SK-N-SH treated with all-trans-retinoic acid at 6 μM for 48 hours (cell line): Measurements from ENCODE around the gene OST4.

Experiments
- ATAC-seq: fragments of 200-7000 bp; cut with Tn5 transposase; 3 replicates; pipeline ENCODE4 v1.9.1; 2020; ENCODE audit warnings: mild to moderate bottlenecking, moderate library complexity
- ARNTL ChIP-seq: fragments of 450-650 bp; formaldehyde crosslinking; IDR thresholded peaks from 2 replicates; pipeline ENCODE4 v1.5.0; 2020; ENCODE audit warnings: low read depth, mild to moderate bottlenecking, moderate library complexity, borderline replicate concordance
- BACH2 ChIP-seq: fragments of 250-450 bp; sonication (Bioruptor Pico); IDR thresholded peaks from 2 replicates; pipeline ENCODE4 v1.9.0; 2021; ENCODE audit warnings: mild to moderate bottlenecking, borderline replicate concordance
- CSDC2 ChIP-seq: fragments of 250-450 bp; sonication (Bioruptor Pico); IDR thresholded peaks from 2 replicates; pipeline ENCODE4 v1.5.0; 2020; ENCODE audit warnings: mild to moderate bottlenecking, moderate library complexity
- ESRRG ChIP-seq: fragments of 250-450 bp; sonication (Bioruptor Pico); IDR thresholded peaks from 2 replicates; pipeline ENCODE4 v1.6.1; 2021; ENCODE audit warnings: mild to moderate bottlenecking
- GLIS3 ChIP-seq: fragments of 250-450 bp; sonication (Bioruptor Pico); IDR thresholded peaks from 2 replicates; pipeline ENCODE4 v1.5.0; 2020; ENCODE audit warnings: mild to moderate bottlenecking, moderate library complexity
- ISL1 ChIP-seq: fragments of 250-450 bp; sonication (Bioruptor Pico); IDR thresholded peaks from 2 replicates; pipeline ENCODE4 v2.1.2; 2022; ENCODE audit warnings: mild to moderate bottlenecking, moderate library complexity
- OSR1 ChIP-seq: fragments of 250-450 bp; sonication (Bioruptor Pico); IDR thresholded peaks from 2 replicates; pipeline ENCODE4 v1.8.0; 2022; ENCODE audit warnings: moderate library complexity, mild to moderate bottlenecking, inconsistent platforms
- PPARA ChIP-seq: fragments of 250-450 bp; sonication (Bioruptor Pico); IDR thresholded peaks from 2 replicates; pipeline ENCODE4 v1.5.0; 2020; ENCODE audit warnings: mild to moderate bottlenecking, borderline replicate concordance
- RARB ChIP-seq: fragments of 250-450 bp; sonication (Bioruptor Pico); IDR thresholded peaks from 2 replicates; pipeline ENCODE4 v1.8.0; 2021; ENCODE audit warnings: mild to moderate bottlenecking, moderate library complexity
- SNAI2 ChIP-seq: fragments of 250-450 bp; sonication (Bioruptor Pico); IDR thresholded peaks from 2 replicates; pipeline ENCODE4 v1.5.0; 2020; ENCODE audit warnings: mild to moderate bottlenecking, moderate library complexity
- TCF4 ChIP-seq: fragments of 250-450 bp; sonication (Bioruptor Pico); IDR thresholded peaks from 2 replicates; pipeline ENCODE4 v1.8.0; 2021; ENCODE audit warnings: mild to moderate bottlenecking, moderate library complexity, borderline replicate concordance
- TOX ChIP-seq: fragments of 250-450 bp; sonication (Bioruptor Pico); IDR thresholded peaks from 2 replicates; pipeline ENCODE4 v1.8.0; 2021; ENCODE audit warnings: mild to moderate bottlenecking, moderate library complexity, borderline replicate concordance
- ZC3H10 ChIP-seq: fragments of 250-450 bp; sonication (Bioruptor Pico); IDR thresholded peaks from 2 replicates; pipeline ENCODE4 v1.5.1; 2021; ENCODE audit warnings: mild to moderate bottlenecking, moderate library complexity
- ZFP3 ChIP-seq: fragments of 250-450 bp; sonication (Bioruptor Pico); IDR thresholded peaks from 2 replicates; pipeline ENCODE4 v1.5.0; 2020; ENCODE audit warnings: mild to moderate bottlenecking, moderate library complexity
- ZFP30 ChIP-seq: fragments of 450-650 bp; formaldehyde crosslinking; IDR thresholded peaks from 2 replicates; pipeline ENCODE4 v1.5.0; 2022; ENCODE audit warnings: mild to moderate bottlenecking, moderate library complexity
- ZNF565 ChIP-seq: fragments of 450-650 bp; formaldehyde crosslinking; conservative IDR thresholded peaks from 2 replicates; pipeline ENCODE4 v1.5.0; 2020; ENCODE audit warnings: low read depth, mild to moderate bottlenecking, moderate library complexity
- ZNF70 ChIP-seq: fragments of 450-650 bp; formaldehyde crosslinking; IDR thresholded peaks from 2 replicates; pipeline ENCODE4 v1.5.0; 2020; ENCODE audit warnings: mild to moderate bottlenecking, moderate library complexity
- ZNF8 ChIP-seq: fragments of 450-650 bp; formaldehyde crosslinking; IDR thresholded peaks from 2 replicates; pipeline ENCODE4 v1.5.0; 2020; ENCODE audit warnings: mild to moderate bottlenecking, moderate library complexity
- TF ChIP-seq, protein P1 (sequence below): fragments of 250-450 bp; sonication (Bioruptor Pico); IDR thresholded peaks from 2 replicates; pipeline ENCODE4 v1.5.1; 2020; ENCODE audit warnings: low read depth, mild to moderate bottlenecking, moderate library complexity
- TF ChIP-seq, protein P2 (sequence below): fragments of 250-450 bp; sonication (Bioruptor Pico); IDR thresholded peaks from 2 replicates; pipeline ENCODE4 v1.8.0; 2020; ENCODE audit warnings: mild to moderate bottlenecking, moderate library complexity, borderline replicate concordance
- TF ChIP-seq, protein P3 (sequence below): fragments of 250-450 bp; sonication (Bioruptor Pico); IDR thresholded peaks from 2 replicates; pipeline ENCODE4 v1.5.0; 2020; ENCODE audit warnings: mild to moderate bottlenecking, moderate library complexity
- TF ChIP-seq, protein P4 (sequence below): fragments of 250-450 bp; sonication (Bioruptor Pico); IDR thresholded peaks from 2 replicates; pipeline ENCODE4 v1.8.0; 2021; ENCODE audit warnings: low read depth, mild to moderate bottlenecking, moderate library complexity, borderline replicate concordance
- TF ChIP-seq, protein P5 (sequence below): fragments of 250-450 bp; sonication (Bioruptor Pico); IDR thresholded peaks from 2 replicates; pipeline ENCODE4 v1.5.1; 2021; ENCODE audit warnings: mild to moderate bottlenecking, moderate library complexity

OST4 gene

DNA sequence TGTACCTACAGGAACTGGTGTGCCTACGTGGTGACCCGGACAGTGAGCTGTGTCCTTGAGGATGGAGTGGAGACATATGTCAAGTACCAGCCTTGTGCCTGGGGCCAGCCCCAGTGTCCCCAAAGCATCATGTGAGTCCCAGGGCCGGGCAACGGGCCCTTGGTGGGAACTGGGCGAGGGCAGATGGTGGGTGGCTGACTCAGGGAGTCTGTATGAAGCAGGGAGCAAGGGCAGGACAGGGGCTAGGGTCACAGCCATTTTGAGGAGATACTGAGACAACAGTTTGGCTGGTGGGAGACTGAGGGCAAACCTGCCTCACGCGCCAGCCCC, 8.7 kb upstream of the OST4 start (continued):
- TF ChIP-seq, protein P1, sequence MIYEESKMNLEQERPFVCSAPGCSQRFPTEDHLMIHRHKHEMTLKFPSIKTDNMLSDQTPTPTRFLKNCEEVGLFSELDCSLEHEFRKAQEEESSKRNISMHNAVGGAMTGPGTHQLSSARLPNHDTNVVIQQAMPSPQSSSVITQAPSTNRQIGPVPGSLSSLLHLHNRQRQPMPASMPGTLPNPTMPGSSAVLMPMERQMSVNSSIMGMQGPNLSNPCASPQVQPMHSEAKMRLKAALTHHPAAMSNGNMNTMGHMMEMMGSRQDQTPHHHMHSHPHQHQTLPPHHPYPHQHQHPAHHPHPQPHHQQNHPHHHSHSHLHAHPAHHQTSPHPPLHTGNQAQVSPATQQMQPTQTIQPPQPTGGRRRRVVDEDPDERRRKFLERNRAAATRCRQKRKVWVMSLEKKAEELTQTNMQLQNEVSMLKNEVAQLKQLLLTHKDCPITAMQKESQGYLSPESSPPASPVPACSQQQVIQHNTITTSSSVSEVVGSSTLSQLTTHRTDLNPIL (CRISPR knock-in tag), result no peak

DNA sequence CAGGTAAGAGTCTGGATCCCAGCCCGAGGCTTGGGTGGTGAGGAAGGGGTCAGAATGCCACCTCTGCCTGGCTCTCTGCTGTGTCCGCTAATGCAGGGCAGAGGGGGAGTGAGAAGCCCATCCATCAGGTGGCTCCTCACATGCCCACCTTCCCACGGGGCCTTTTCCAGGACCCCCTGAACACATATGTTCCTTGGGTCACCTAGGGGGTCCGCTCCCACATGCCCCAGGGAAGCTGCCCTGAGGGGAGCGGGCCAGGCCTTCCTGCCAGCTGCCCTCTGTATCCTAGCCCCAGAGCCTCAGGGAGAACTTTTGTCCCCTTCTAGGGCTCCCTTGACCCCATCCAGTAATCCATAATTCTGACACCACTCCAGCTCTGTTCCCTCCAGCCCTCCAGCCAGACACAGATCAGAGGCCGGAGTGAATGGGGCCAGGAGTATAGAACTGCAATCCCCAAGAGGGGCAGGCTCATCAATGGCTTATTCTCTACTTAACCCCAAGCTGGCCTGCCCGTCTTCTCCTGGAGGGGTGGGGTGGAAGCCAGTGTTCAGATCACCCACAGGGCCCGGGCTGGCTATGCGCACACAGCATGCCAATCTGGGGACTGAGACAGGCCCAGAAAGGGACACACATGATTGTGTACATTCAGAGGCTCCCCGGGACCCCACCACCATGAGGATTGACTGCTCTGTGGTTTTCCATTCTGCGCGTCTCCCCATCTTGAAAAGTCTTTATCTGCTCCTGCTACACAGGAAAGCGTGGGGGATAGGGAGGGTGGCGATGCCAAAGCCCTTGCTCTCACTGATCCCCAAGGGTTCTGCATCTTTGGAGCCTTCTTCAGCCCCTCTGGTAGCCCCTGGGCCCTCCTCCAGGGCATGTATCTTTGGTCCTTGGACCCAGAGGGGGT, 8.0 kb upstream of the OST4 start:
- peak; percentile 10 for ATAC-seq
- no peak for TF ChIP-seq ZFP3 (CRISPR knock-in tag)
- TF ChIP-seq ZNF70 (CRISPR knock-in tag), result peak; percentile 80
- TF ChIP-seq RARB (CRISPR knock-in tag), result no peak
- TF ChIP-seq ISL1 (CRISPR knock-in tag), result no peak
- TF ChIP-seq GLIS3 (CRISPR knock-in tag), result no peak
- no peak for TF ChIP-seq CSDC2 (CRISPR knock-in tag)

DNA sequence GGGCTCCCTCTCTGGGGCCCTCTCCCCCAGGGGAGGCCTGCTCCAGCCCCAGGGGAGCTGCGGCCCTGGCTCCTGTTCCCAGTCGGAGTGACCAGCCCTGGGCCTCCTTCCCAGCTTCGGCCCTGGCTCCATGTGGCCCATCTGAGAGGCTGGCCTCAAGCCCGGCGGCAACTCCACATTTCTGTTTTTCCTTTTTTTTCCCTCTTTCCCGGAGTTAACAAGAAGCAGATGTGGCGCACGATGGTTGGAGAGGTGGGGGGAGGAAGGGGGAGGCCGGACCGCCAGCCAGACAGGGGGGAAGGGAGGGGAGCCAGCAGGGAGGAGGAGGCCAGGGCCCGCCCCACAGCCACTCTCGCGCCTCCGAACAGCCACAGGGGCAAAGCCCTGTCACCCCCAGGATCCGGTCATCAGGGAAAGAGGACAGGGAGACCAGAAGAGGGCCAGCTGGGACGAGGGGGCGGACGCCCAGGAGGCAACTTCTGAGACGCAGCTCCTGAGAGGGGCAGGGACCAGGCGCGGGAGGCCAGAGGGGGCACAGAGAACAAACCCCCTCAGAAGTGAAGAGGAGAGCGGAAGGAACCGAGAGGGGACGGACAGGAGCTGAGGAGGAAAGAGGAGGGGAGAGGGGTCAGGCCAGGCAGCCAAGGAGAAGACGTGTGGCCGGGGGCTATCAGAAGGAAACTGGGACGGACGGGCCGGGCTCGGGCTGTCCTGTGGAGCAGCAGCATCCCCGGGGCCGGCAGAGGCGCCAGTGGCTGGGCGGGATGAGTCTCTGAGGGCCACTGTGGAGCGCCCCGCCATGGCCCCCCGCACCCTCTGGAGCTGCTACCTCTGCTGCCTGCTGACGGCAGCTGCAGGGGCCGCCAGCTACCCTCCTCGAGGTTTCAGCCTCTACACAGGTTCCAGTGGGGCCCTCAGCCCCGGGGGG, 7.1 kb upstream of the OST4 start, which contains the start of gene EMILIN1:
TSS of gene EMILIN1 (plus strand) at position 349 of the 928 bp plus-strand sequence. CDS start at position 800, 451 bp downstream.
- ATAC-seq, result peak; percentile 69
- TF ChIP-seq ZFP30 (CRISPR knock-in tag) (0 out of 2 replicates have a peak, but pooled peaks have one; percentile 21), ZNF565 (0 out of 2 replicates have a peak, but pooled peaks have one; percentile 49), RARB (CRISPR knock-in tag) (no peak), ESRRG (CRISPR knock-in tag) (no peak), ZNF70 (CRISPR knock-in tag) (peak; percentile 54; the same call in 1 of the 2 replicates), OSR1 (CRISPR knock-in tag) (no peak), ARNTL (CRISPR knock-in tag) (no peak), TCF4 (CRISPR knock-in tag) (peak; percentile 97), GLIS3 (CRISPR knock-in tag) (no peak), ISL1 (CRISPR knock-in tag) (no peak), ZC3H10 (CRISPR knock-in tag) (no peak), BACH2 (CRISPR knock-in tag) (no peak), SNAI2 (no peak), ZNF8 (CRISPR knock-in tag) (peak; percentile 59; the same call in 1 of the 2 replicates), PPARA (CRISPR knock-in tag) (no peak), ZFP3 (CRISPR knock-in tag) (0 out of 2 replicates have a peak, but pooled peaks have one; percentile 20), CSDC2 (CRISPR knock-in tag) (no peak), TOX (CRISPR knock-in tag) (no peak)
- TF ChIP-seq, protein P2, sequence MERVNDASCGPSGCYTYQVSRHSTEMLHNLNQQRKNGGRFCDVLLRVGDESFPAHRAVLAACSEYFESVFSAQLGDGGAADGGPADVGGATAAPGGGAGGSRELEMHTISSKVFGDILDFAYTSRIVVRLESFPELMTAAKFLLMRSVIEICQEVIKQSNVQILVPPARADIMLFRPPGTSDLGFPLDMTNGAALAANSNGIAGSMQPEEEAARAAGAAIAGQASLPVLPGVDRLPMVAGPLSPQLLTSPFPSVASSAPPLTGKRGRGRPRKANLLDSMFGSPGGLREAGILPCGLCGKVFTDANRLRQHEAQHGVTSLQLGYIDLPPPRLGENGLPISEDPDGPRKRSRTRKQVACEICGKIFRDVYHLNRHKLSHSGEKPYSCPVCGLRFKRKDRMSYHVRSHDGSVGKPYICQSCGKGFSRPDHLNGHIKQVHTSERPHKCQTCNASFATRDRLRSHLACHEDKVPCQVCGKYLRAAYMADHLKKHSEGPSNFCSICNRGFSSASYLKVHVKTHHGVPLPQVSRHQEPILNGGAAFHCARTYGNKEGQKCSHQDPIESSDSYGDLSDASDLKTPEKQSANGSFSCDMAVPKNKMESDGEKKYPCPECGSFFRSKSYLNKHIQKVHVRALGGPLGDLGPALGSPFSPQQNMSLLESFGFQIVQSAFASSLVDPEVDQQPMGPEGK (CRISPR knock-in tag), result peak; percentile 90; the same call in 1 of the 2 replicates
- TF ChIP-seq, protein P3, sequence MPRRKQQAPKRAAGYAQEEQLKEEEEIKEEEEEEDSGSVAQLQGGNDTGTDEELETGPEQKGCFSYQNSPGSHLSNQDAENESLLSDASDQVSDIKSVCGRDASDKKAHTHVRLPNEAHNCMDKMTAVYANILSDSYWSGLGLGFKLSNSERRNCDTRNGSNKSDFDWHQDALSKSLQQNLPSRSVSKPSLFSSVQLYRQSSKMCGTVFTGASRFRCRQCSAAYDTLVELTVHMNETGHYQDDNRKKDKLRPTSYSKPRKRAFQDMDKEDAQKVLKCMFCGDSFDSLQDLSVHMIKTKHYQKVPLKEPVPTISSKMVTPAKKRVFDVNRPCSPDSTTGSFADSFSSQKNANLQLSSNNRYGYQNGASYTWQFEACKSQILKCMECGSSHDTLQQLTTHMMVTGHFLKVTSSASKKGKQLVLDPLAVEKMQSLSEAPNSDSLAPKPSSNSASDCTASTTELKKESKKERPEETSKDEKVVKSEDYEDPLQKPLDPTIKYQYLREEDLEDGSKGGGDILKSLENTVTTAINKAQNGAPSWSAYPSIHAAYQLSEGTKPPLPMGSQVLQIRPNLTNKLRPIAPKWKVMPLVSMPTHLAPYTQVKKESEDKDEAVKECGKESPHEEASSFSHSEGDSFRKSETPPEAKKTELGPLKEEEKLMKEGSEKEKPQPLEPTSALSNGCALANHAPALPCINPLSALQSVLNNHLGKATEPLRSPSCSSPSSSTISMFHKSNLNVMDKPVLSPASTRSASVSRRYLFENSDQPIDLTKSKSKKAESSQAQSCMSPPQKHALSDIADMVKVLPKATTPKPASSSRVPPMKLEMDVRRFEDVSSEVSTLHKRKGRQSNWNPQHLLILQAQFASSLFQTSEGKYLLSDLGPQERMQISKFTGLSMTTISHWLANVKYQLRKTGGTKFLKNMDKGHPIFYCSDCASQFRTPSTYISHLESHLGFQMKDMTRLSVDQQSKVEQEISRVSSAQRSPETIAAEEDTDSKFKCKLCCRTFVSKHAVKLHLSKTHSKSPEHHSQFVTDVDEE (CRISPR knock-in tag), result no peak
- TF ChIP-seq, protein P1 (CRISPR knock-in tag), result no peak
- TF ChIP-seq, protein P4, sequence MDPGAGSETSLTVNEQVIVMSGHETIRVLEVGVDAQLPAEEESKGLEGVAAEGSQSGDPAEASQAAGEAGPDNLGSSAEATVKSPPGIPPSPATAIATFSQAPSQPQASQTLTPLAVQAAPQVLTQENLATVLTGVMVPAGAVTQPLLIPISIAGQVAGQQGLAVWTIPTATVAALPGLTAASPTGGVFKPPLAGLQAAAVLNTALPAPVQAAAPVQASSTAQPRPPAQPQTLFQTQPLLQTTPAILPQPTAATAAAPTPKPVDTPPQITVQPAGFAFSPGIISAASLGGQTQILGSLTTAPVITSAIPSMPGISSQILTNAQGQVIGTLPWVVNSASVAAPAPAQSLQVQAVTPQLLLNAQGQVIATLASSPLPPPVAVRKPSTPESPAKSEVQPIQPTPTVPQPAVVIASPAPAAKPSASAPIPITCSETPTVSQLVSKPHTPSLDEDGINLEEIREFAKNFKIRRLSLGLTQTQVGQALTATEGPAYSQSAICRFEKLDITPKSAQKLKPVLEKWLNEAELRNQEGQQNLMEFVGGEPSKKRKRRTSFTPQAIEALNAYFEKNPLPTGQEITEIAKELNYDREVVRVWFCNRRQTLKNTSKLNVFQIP (CRISPR knock-in tag), result no peak
- TF ChIP-seq, protein P5, sequence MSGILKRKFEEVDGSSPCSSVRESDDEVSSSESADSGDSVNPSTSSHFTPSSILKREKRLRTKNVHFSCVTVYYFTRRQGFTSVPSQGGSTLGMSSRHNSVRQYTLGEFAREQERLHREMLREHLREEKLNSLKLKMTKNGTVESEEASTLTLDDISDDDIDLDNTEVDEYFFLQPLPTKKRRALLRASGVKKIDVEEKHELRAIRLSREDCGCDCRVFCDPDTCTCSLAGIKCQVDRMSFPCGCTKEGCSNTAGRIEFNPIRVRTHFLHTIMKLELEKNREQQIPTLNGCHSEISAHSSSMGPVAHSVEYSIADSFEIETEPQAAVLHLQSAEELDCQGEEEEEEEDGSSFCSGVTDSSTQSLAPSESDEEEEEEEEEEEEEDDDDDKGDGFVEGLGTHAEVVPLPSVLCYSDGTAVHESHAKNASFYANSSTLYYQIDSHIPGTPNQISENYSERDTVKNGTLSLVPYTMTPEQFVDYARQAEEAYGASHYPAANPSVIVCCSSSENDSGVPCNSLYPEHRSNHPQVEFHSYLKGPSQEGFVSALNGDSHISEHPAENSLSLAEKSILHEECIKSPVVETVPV, result no peak
